ENCODE measurements around the gene EIF4G1. TPM values are rescaled to one million over a fixed set of nuclear protein-coding genes. Genes with fewer than 3 reads are reported as not detected.

Gene EIF4G1
- polyA plus RNA-seq, 3 donors: 13.9 to 119 (median 24.2) TPM

DNA sequence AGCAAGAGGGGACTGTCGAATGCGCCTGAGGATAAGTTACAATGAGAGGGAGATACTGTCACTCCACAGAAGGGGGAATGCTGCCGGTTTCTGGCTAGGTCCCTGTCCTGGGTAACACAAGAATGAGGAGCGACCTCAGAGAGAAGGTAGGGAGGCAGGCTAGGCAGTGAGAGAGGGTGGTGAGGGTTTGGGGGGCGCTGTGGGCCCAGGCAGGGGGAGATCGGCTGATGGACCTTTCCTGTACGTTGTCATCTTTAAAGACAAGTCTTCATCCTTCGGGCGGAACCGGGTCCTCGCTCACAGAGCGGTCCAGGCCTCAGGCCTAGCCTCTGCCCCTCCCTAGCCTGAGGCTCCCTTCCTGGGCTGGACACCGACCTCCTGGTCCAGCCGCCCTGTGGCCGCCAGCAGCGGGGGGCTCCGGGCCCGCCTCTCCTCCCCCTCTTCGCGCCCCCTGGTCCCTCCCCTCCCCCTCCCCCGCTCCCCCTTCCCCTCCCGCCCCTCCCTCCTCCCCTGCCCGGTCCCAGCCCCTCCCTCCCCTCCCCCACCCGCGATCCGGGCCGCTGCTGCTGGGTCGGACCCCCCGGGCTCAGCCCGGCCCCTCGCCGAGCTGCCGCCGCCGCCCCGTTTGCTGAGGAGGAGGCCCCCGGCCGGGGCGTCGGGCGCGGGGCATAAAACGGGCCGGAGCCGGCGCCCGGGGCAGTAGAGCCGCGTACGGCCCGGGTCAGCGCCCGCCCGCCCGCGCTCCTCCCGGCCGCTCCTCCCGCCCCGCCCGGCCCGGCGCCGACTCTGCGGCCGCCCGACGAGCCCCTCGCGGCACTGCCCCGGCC lies 65.2 kb downstream of the EIF4G1 start, which contains the start of gene CHRD:
Gene CHRD, plus strand, starts transcription at position 697 of the 827 bp plus-strand sequence. CDS start 265 bp downstream, outside the sequence.
- TF ChIP-seq, protein P1, sequence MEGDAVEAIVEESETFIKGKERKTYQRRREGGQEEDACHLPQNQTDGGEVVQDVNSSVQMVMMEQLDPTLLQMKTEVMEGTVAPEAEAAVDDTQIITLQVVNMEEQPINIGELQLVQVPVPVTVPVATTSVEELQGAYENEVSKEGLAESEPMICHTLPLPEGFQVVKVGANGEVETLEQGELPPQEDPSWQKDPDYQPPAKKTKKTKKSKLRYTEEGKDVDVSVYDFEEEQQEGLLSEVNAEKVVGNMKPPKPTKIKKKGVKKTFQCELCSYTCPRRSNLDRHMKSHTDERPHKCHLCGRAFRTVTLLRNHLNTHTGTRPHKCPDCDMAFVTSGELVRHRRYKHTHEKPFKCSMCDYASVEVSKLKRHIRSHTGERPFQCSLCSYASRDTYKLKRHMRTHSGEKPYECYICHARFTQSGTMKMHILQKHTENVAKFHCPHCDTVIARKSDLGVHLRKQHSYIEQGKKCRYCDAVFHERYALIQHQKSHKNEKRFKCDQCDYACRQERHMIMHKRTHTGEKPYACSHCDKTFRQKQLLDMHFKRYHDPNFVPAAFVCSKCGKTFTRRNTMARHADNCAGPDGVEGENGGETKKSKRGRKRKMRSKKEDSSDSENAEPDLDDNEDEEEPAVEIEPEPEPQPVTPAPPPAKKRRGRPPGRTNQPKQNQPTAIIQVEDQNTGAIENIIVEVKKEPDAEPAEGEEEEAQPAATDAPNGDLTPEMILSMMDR (IDR thresholded peaks at IDR 0.05): no peak
- peak within 1 kb of the TSS; percentile 53 for H2AFZ ChIP-seq (ENCODE audit: insufficient read depth, low read depth, low read length, poor library complexity, severe bottlenecking)
- no peaks in the 10 kb centered on the region for H3K79me2 ChIP-seq (ENCODE audit: insufficient read depth, low read length)
- peak within 1 kb of the TSS; percentile 59 for H3K4me2 ChIP-seq (replicated peaks; ENCODE audit: extremely low read depth, low read length, poor library complexity, severe bottlenecking)
- H3K27me3 ChIP-seq (ENCODE audit: control insufficient read depth in 2 of 2, insufficient read depth in 2 of 2, low read length in 2 of 2): peaks cover 30 to 73% of the 10 kb centered on the region in 2 donors
- no peaks in the 10 kb centered on the region for H3K36me3 ChIP-seq (replicated peaks in 1 of 2; ENCODE audit: control insufficient read depth in 1 of 2, insufficient read depth in 2 of 2, low read length in 2 of 2)
- peak within 1 kb of the TSS in 1 of 3 experiments; percentile 60 for H3K4me3 ChIP-seq (replicated peaks in 1 of 3; ENCODE audit: low read depth in 2 of 3, low read length in 3 of 3)
- peaks cover 0 to 10% of the 10 kb centered on the region in 2 donors for H3K9me3 ChIP-seq (replicated peaks in 1 of 2; ENCODE audit: control insufficient read depth in 1 of 2, insufficient read depth in 1 of 2, low read length in 2 of 2)
- H3K9ac ChIP-seq (ENCODE audit: insufficient read depth, low read length, poor library complexity, severe bottlenecking): no peak within 1 kb of the TSS
- 22% methylated on average over 44 of the region's 71 CpGs for WGBS (ENCODE audit: insufficient coverage)
- H3K27me3 Mint-ChIP-seq (ENCODE audit: low read depth in 3 of 3): peaks cover 74 to 86% (median 81%) of the 10 kb centered on the region in 3 donors
- H3K4me1 Mint-ChIP-seq: peaks cover 19% of the 10 kb centered on the region
- no peak within 1 kb of the TSS for H3K27ac ChIP-seq (ENCODE audit: low read depth in 1 of 2, low read length in 2 of 2)
- DNase-seq: no peak
- H3K27ac Mint-ChIP-seq: no peak within 1 kb of the TSS
- H3K36me3 Mint-ChIP-seq: peaks cover 0 to 8% of the 10 kb centered on the region in 2 donors
- H3K4me3 Mint-ChIP-seq: peak within 1 kb of the TSS; percentile 54 to 86
- peaks cover 13 to 19% of the 10 kb centered on the region in 2 donors for H3K4me1 ChIP-seq (ENCODE audit: control insufficient read depth in 1 of 2, insufficient read depth in 2 of 2, low read length in 2 of 2)
- peaks cover 0 to 21% (median 6%) of the 10 kb centered on the region in 7 donors for H3K9me3 Mint-ChIP-seq
- no peaks in the 10 kb centered on the region for H4K20me1 ChIP-seq (ENCODE audit: insufficient read depth, low read length)
- intact Hi-C loops (cut with micrococcal nuclease): loop anchor here (10.0 kb wide), 2 partner anchors 395 to 415 kb away; no protein-coding TSS in a partner anchor

DNA sequence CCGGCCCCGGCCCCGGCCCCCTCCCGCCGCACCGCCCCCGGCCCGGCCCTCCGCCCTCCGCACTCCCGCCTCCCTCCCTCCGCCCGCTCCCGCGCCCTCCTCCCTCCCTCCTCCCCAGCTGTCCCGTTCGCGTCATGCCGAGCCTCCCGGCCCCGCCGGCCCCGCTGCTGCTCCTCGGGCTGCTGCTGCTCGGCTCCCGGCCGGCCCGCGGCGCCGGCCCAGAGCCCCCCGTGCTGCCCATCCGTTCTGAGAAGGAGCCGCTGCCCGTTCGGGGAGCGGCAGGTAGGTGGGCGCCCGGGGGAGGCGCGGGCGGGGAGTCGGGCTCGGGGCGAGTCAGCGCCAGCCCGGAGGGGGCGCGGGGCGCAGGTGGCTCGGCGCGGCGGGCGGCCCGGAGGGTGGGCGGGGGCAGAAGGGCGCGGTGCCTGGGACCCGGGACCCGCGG lies 65.8 kb downstream of the EIF4G1 start:
- peaks cover 0 to 8% of the 10 kb centered on the region in 2 donors for H3K36me3 Mint-ChIP-seq
- Histone ChIP-seq H3K9me3 (replicated peaks in 1 of 2; ENCODE audit: control insufficient read depth in 1 of 2, insufficient read depth in 1 of 2, low read length in 2 of 2) (peaks cover 0 to 10% of the 10 kb centered on the region in 2 donors), H3K4me1 (ENCODE audit: control insufficient read depth in 1 of 2, insufficient read depth in 2 of 2, low read length in 2 of 2) (peaks cover 13 to 19% of the 10 kb centered on the region in 2 donors), H3K27ac (ENCODE audit: low read depth in 1 of 2, low read length in 2 of 2) (no peak overlapping the region), H3K4me3 (replicated peaks in 1 of 3; ENCODE audit: low read depth in 2 of 3, low read length in 3 of 3) (peak overlapping the region in 1 of 3 experiments; percentile 60), H3K4me2 (replicated peaks; ENCODE audit: extremely low read depth, low read length, poor library complexity, severe bottlenecking) (peak overlapping the region; percentile 59), H4K20me1 (ENCODE audit: insufficient read depth, low read length) (no peaks in the 10 kb centered on the region), H2AFZ (ENCODE audit: insufficient read depth, low read depth, low read length, poor library complexity, severe bottlenecking) (peak overlapping the region; percentile 53), H3K36me3 (replicated peaks in 1 of 2; ENCODE audit: control insufficient read depth in 1 of 2, insufficient read depth in 2 of 2, low read length in 2 of 2) (no peaks in the 10 kb centered on the region), H3K9ac (ENCODE audit: insufficient read depth, low read length, poor library complexity, severe bottlenecking) (no peak overlapping the region), H3K27me3 (ENCODE audit: control insufficient read depth in 2 of 2, insufficient read depth in 2 of 2, low read length in 2 of 2) (peaks cover 30 to 69% of the 10 kb centered on the region in 2 donors), H3K79me2 (ENCODE audit: insufficient read depth, low read length) (no peaks in the 10 kb centered on the region)
- peak; percentile 17 to 31 (median 27) for DNase-seq
- H3K9me3 Mint-ChIP-seq: peaks cover 0 to 21% (median 6%) of the 10 kb centered on the region in 7 donors
- under 1% methylated on average over 49 of the region's 62 CpGs for WGBS (ENCODE audit: insufficient coverage)
- TF ChIP-seq, protein P1 (IDR thresholded peaks at IDR 0.05): no peak
- H3K27ac Mint-ChIP-seq: no peak overlapping the region
- intact Hi-C loops (cut with micrococcal nuclease): no loop called here
- H3K27me3 Mint-ChIP-seq (ENCODE audit: low read depth in 3 of 3): peaks cover 74 to 80% (median 78%) of the 10 kb centered on the region in 3 donors
- peaks cover 19% of the 10 kb centered on the region for H3K4me1 Mint-ChIP-seq
- H3K4me3 Mint-ChIP-seq: no peak overlapping the region

All from CD14-positive monocyte (primary cell).